ENCODE data around the gene CAPN1. TPM values are rescaled to one million over a fixed set of nuclear protein-coding genes. Genes with fewer than 3 reads are reported as not detected.

CAPN1 gene
- polyA plus RNA-seq, 1 of the 3 experiments (the other 2 are of a cell fraction) = 92.2 TPM

DNA sequence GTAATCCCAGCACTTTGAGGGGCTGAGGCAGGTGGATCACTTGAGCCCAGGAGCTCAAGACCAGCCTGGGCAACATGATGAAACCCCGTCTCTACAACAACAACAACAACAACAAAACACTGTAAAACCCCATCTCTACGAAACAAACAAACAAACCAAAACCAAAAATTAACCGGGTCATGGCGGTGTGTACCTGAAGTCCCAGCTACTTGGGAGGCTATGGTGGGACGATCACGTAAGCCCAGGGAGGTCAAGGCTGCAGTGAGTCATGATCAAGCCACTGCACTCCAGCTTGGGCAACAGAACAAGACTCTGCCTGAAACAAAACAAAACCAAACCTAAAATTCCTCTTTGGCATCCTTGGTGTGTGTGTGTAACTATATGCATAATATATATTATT, 73.0 kb downstream of the CAPN1 start:
- H3K36me3 ChIP-seq (replicated peaks in 1 of 2; ENCODE audit: control insufficient read depth in 1 of 2, insufficient read depth in 2 of 2, low read length in 1 of 2) = no peaks in the 10 kb centered on the region
- H3K9me2 ChIP-seq = no peaks in the 10 kb centered on the region
- no peak for TF ChIP-seq YY1 (IDR thresholded peaks at IDR 0.05; ENCODE audit: low read depth)
- no peak for TF ChIP-seq EZH2phosphoT487 (IDR thresholded peaks at IDR 0.05; ENCODE audit: borderline replicate concordance, low read depth)
- TF ChIP-seq RCOR1 (IDR thresholded peaks at IDR 0.05; ENCODE audit: low read length) = no peak
- TF ChIP-seq RFX5 (IDR thresholded peaks at IDR 0.05; ENCODE audit: low read length) = no peak
- TF ChIP-seq GATA2 (CRISPR knock-in tag; IDR thresholded peaks at IDR 0.05) = no peak
- TF ChIP-seq, protein P1, sequence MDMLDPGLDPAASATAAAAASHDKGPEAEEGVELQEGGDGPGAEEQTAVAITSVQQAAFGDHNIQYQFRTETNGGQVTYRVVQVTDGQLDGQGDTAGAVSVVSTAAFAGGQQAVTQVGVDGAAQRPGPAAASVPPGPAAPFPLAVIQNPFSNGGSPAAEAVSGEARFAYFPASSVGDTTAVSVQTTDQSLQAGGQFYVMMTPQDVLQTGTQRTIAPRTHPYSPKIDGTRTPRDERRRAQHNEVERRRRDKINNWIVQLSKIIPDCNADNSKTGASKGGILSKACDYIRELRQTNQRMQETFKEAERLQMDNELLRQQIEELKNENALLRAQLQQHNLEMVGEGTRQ (IDR thresholded peaks at IDR 0.05; ENCODE audit: borderline replicate concordance, low read depth, low read length) = no peak
- TF ChIP-seq, protein P2, sequence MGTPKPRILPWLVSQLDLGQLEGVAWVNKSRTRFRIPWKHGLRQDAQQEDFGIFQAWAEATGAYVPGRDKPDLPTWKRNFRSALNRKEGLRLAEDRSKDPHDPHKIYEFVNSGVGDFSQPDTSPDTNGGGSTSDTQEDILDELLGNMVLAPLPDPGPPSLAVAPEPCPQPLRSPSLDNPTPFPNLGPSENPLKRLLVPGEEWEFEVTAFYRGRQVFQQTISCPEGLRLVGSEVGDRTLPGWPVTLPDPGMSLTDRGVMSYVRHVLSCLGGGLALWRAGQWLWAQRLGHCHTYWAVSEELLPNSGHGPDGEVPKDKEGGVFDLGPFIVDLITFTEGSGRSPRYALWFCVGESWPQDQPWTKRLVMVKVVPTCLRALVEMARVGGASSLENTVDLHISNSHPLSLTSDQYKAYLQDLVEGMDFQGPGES (IDR thresholded peaks at IDR 0.05; ENCODE audit: low read depth, low read length) = no peak
- no peak for TF ChIP-seq EP300 (IDR thresholded peaks at IDR 0.05; ENCODE audit: borderline replicate concordance in 1 of 2, low read depth in 1 of 2, low read length in 1 of 2)
- no peak for TF ChIP-seq MXI1 (IDR thresholded peaks at IDR 0.05; ENCODE audit: low read depth, low read length)
- TF ChIP-seq, protein P3, sequence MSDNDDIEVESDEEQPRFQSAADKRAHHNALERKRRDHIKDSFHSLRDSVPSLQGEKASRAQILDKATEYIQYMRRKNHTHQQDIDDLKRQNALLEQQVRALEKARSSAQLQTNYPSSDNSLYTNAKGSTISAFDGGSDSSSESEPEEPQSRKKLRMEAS (IDR thresholded peaks at IDR 0.05; ENCODE audit: low read depth) = no peak
- TF ChIP-seq, protein P4, sequence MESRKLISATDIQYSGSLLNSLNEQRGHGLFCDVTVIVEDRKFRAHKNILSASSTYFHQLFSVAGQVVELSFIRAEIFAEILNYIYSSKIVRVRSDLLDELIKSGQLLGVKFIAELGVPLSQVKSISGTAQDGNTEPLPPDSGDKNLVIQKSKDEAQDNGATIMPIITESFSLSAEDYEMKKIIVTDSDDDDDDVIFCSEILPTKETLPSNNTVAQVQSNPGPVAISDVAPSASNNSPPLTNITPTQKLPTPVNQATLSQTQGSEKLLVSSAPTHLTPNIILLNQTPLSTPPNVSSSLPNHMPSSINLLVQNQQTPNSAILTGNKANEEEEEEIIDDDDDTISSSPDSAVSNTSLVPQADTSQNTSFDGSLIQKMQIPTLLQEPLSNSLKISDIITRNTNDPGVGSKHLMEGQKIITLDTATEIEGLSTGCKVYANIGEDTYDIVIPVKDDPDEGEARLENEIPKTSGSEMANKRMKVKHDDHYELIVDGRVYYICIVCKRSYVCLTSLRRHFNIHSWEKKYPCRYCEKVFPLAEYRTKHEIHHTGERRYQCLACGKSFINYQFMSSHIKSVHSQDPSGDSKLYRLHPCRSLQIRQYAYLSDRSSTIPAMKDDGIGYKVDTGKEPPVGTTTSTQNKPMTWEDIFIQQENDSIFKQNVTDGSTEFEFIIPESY (IDR thresholded peaks at IDR 0.05; ENCODE audit: borderline replicate concordance, low read depth) = no peak
- TF ChIP-seq, protein P5, sequence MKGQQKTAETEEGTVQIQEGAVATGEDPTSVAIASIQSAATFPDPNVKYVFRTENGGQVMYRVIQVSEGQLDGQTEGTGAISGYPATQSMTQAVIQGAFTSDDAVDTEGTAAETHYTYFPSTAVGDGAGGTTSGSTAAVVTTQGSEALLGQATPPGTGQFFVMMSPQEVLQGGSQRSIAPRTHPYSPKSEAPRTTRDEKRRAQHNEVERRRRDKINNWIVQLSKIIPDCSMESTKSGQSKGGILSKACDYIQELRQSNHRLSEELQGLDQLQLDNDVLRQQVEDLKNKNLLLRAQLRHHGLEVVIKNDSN (IDR thresholded peaks at IDR 0.05; ENCODE audit: borderline replicate concordance, low read depth) = no peak
- TF ChIP-seq ELF1 (IDR thresholded peaks at IDR 0.05) = no peak
- TF ChIP-seq, protein P6, sequence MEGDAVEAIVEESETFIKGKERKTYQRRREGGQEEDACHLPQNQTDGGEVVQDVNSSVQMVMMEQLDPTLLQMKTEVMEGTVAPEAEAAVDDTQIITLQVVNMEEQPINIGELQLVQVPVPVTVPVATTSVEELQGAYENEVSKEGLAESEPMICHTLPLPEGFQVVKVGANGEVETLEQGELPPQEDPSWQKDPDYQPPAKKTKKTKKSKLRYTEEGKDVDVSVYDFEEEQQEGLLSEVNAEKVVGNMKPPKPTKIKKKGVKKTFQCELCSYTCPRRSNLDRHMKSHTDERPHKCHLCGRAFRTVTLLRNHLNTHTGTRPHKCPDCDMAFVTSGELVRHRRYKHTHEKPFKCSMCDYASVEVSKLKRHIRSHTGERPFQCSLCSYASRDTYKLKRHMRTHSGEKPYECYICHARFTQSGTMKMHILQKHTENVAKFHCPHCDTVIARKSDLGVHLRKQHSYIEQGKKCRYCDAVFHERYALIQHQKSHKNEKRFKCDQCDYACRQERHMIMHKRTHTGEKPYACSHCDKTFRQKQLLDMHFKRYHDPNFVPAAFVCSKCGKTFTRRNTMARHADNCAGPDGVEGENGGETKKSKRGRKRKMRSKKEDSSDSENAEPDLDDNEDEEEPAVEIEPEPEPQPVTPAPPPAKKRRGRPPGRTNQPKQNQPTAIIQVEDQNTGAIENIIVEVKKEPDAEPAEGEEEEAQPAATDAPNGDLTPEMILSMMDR (IDR thresholded peaks at IDR 0.05) = no peak
- TF ChIP-seq POLR2AphosphoS5 (IDR thresholded peaks at IDR 0.05; ENCODE audit: low read depth, low read length) = no peak
- no peak for TF ChIP-seq GABPA (IDR thresholded peaks at IDR 0.05; ENCODE audit: low read depth)
- no peak for TF ChIP-seq TEAD4 (IDR thresholded peaks at IDR 0.05; ENCODE audit: borderline replicate concordance, insufficient read depth)
- TF ChIP-seq SMC3 (IDR thresholded peaks at IDR 0.05; ENCODE audit: low read depth, low read length) = no peak
- no peak for TF ChIP-seq TAF1 (IDR thresholded peaks at IDR 0.05; ENCODE audit: borderline replicate concordance, low read depth, low read length)
- no peak for TF ChIP-seq RAD21 (IDR thresholded peaks at IDR 0.05; ENCODE audit: low read length)
- POLR2A ChIA-PET = no interaction called here
- H3K27ac ChIP-seq (ENCODE audit: low read depth in 2 of 2, low read length in 1 of 2) = no peak overlapping the region
- peaks cover 7% of the 10 kb centered on the region for H3F3A ChIP-seq (replicated peaks; ENCODE audit: insufficient read depth)
- no peak overlapping the region for H3K4me2 ChIP-seq
- CTCF ChIA-PET = interaction anchor here (1.0 to 1.9 kb wide), 3 partner anchors 20 to 76 kb away, joined by 4 to 12 read pairs (median 5); no protein-coding TSS in a partner anchor
- H3K27me3 ChIP-seq (ENCODE audit: insufficient read depth) = no peaks in the 10 kb centered on the region
- H2AFZ ChIP-seq (ENCODE audit: low read depth) = no peak overlapping the region
- no peak overlapping the region for H3K9ac ChIP-seq
- no peaks in the 10 kb centered on the region for H3K4me1 ChIP-seq (ENCODE audit: control insufficient read depth in 1 of 2, insufficient read depth in 2 of 2, low read depth in 1 of 2, low read length in 1 of 2)
- no peak overlapping the region for H3K4me3 ChIP-seq (ENCODE audit: low read depth in 2 of 2, low read length in 1 of 2)
- WGBS (ENCODE audit: low lambda C conversion rate) = 74% methylated on average over 6 of the region's 6 CpGs
- no peaks in the 10 kb centered on the region for H3K79me2 ChIP-seq (ENCODE audit: insufficient read depth)
- no peak for DNase-seq
- H3K9me3 ChIP-seq = no peaks in the 10 kb centered on the region
- H4K20me1 ChIP-seq (ENCODE audit: insufficient read depth) = no peaks in the 10 kb centered on the region
